Activated CD8-positive, alpha-beta memory T cell treated with anti-CD3 and anti-CD28 coated beads, Interleukin-2, amount 10 ng/mL, durations not matched to agents 7 days and 5 days (primary cell): ENCODE measurements around the gene CORIN. TPM values are rescaled to one million over a fixed set of nuclear protein-coding genes. Genes with fewer than 3 reads are reported as not detected.

Experiments
- ATAC-seq: fragments of 150-1000 bp; cut with Tn5 transposase; one replicate; pipeline ENCODE4 v1.10.0; 2021; ENCODE audit warnings: moderate library complexity
- CTCF ChIA-PET: fragments of 350-600 bp; sonication (Branson Sonifier 250); formaldehyde crosslinking; loops from one replicate; lab custom pipeline; 2021; ENCODE audit warnings: antibody characterized with exemption; lab: Charles Lee
- DNase-seq: peaks from one replicate; pipeline ENCODE4 v3.0.0-alpha.2; 2020
- H3K27ac Mint-ChIP-seq: one replicate; pipeline ENCODE4 v1.8.0; 2021; ENCODE audit warnings: mild to moderate bottlenecking, mixed read lengths
- H3K27me3 Mint-ChIP-seq: one replicate; pipeline ENCODE4 v1.8.0; 2021; ENCODE audit warnings: mixed read lengths
- H3K36me3 Mint-ChIP-seq: one replicate; pipeline ENCODE4 v1.8.0; 2021; ENCODE audit warnings: mild to moderate bottlenecking, mixed read lengths
- H3K4me1 Mint-ChIP-seq: one replicate; pipeline ENCODE4 v1.8.0; 2021; ENCODE audit warnings: mixed read lengths
- H3K4me3 Mint-ChIP-seq: one replicate; pipeline ENCODE4 v1.8.0; 2021; ENCODE audit warnings: mild to moderate bottlenecking, moderate library complexity, mixed read lengths
- H3K9me3 Mint-ChIP-seq: one replicate; pipeline ENCODE4 v1.8.0; 2022; ENCODE audit warnings: low read depth, mixed read lengths
- total RNA-seq, 2 experiments: library from RNA; stranded (reverse); gene quantifications; one replicate each; pipeline ENCODE4 v1.2.3, GENCODE V29; 2021

The CORIN gene
- total RNA-seq, 2 experiments from 2014 or later = not detected

- Mint-ChIP-seq H3K27ac (no peak overlapping the region), H3K4me3 (no peak overlapping the region), H3K27me3 (peaks cover 14% of the 10 kb centered on the region), H3K4me1 (no peaks in the 10 kb centered on the region), H3K36me3 (no peaks in the 10 kb centered on the region), H3K9me3 (no peaks in the 10 kb centered on the region)
- DNase-seq (no peak), ATAC-seq (no peak)
- CTCF ChIA-PET = no interaction called here
Measured at GRCh38 chr4:47647029-47647428, 190.8 kb downstream of the CORIN start.

GRCh38 chr4:47646372-47646771 is 191.5 kb downstream of the CORIN start:
- CTCF ChIA-PET = no interaction called here
- Mint-ChIP-seq H3K27ac (no peak overlapping the region), H3K4me1 (no peaks in the 10 kb centered on the region), H3K27me3 (peaks cover 18% of the 10 kb centered on the region), H3K4me3 (no peak overlapping the region), H3K9me3 (no peaks in the 10 kb centered on the region), H3K36me3 (no peaks in the 10 kb centered on the region)
- DNase-seq (no peak), ATAC-seq (no peak)

DNA sequence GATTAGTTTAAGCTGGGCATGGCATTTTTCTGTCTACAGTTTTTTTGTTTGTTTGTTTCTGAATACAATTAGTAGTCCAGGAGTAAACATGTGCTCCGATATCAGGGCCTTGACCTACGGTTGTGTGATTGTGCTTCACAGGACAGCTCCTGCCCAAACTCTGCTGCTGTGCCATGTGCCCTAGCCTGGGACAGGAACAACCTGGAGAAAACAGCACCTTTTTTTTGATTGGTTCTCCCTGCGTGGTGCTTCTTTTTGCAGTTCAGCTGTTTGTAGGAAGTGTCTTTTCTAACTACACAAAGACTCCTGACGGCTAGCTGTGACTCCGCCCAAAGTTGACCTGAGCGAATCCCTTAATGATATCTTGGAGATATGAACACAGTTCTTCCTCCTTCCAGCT is 194.0 kb downstream of the CORIN start:
- no peaks in the 10 kb centered on the region for H3K9me3 Mint-ChIP-seq
- peaks cover 3% of the 10 kb centered on the region for H3K4me1 Mint-ChIP-seq
- no peak overlapping the region for H3K27ac Mint-ChIP-seq
- no peak overlapping the region for H3K4me3 Mint-ChIP-seq
- CTCF ChIA-PET = no interaction called here
- H3K27me3 Mint-ChIP-seq = peaks cover 6% of the 10 kb centered on the region
- DNase-seq = no peak
- no peak for ATAC-seq
- H3K36me3 Mint-ChIP-seq = no peaks in the 10 kb centered on the region

- H3K36me3 Mint-ChIP-seq = no peaks in the 10 kb centered on the region
- CTCF ChIA-PET = no interaction called here
- DNase-seq (no peak), ATAC-seq (no peak)
- H3K9me3 Mint-ChIP-seq = no peaks in the 10 kb centered on the region
- no peak overlapping the region for H3K4me3 Mint-ChIP-seq
- H3K27ac Mint-ChIP-seq = no peak overlapping the region
- peaks cover 6% of the 10 kb centered on the region for H3K27me3 Mint-ChIP-seq
- H3K4me1 Mint-ChIP-seq = peaks cover 3% of the 10 kb centered on the region
Measured at GRCh38 chr4:47642985-47643760, 194.7 kb downstream of the CORIN start.

DNA sequence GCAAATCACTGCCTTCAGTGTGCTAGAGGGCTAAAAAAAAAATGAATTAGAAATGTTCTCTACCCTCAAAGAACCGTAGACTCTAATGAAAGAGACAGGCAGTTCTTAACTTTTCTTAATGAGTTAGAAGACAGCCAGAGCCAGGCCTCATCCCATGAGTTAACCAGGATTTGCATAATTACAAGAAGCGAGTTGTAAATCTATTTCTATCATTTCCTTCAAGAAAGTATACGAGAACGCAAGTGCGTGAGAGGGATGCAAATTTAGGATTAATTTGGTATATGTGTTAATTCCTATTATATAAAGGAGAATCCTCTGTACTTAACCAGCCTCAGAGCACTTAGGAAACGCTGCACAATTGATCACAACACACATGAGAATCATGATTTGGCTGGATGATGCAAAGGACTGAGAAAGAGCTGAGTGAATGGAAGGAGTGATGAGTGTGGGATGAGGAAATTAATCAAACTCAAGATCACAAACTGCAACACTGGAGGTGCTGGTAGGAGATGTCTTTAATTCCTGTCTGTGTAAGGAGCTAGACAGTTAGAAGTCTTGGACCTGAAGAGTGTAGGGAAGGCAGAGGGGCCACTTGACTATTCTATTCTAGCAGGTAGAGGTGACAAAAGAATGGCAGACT is 195.6 kb downstream of the CORIN start:
- no peaks in the 10 kb centered on the region for H3K36me3 Mint-ChIP-seq
- no peak overlapping the region for H3K4me3 Mint-ChIP-seq
- H3K27me3 Mint-ChIP-seq = peaks cover 6% of the 10 kb centered on the region
- CTCF ChIA-PET = no interaction called here
- DNase-seq = no peak
- no peak overlapping the region for H3K27ac Mint-ChIP-seq
- H3K4me1 Mint-ChIP-seq = peaks cover 3% of the 10 kb centered on the region
- ATAC-seq = no peak
- H3K9me3 Mint-ChIP-seq = no peaks in the 10 kb centered on the region

- H3K27me3 Mint-ChIP-seq = peaks cover 6% of the 10 kb centered on the region
- ATAC-seq = no peak
- H3K4me1 Mint-ChIP-seq = peaks cover 3% of the 10 kb centered on the region
- H3K27ac Mint-ChIP-seq = no peak overlapping the region
- no peaks in the 10 kb centered on the region for H3K9me3 Mint-ChIP-seq
- no peak overlapping the region for H3K4me3 Mint-ChIP-seq
- CTCF ChIA-PET = no interaction called here
- no peak for DNase-seq
- no peaks in the 10 kb centered on the region for H3K36me3 Mint-ChIP-seq
Measured at GRCh38 chr4:47641755-47642154, 196.1 kb downstream of the CORIN start.

- no peak for ATAC-seq
- no peak overlapping the region for H3K4me3 Mint-ChIP-seq
- CTCF ChIA-PET = no interaction called here
- H3K4me1 Mint-ChIP-seq = peaks cover 3% of the 10 kb centered on the region
- H3K27me3 Mint-ChIP-seq = peaks cover 8% of the 10 kb centered on the region
- H3K9me3 Mint-ChIP-seq = no peaks in the 10 kb centered on the region
- DNase-seq = no peak
- no peaks in the 10 kb centered on the region for H3K36me3 Mint-ChIP-seq
- H3K27ac Mint-ChIP-seq = no peak overlapping the region
Measured at GRCh38 chr4:47640911-47641310, 197.0 kb downstream of the CORIN start.

- DNase-seq = no peak
- Mint-ChIP-seq H3K4me3 (no peak overlapping the region), H3K4me1 (peaks cover 3% of the 10 kb centered on the region), H3K27ac (no peak overlapping the region), H3K36me3 (no peaks in the 10 kb centered on the region), H3K9me3 (no peaks in the 10 kb centered on the region), H3K27me3 (peaks cover 10% of the 10 kb centered on the region)
- CTCF ChIA-PET = no interaction called here
- no peak for ATAC-seq
Measured at GRCh38 chr4:47639531-47639930, 198.3 kb downstream of the CORIN start.

- H3K4me1 Mint-ChIP-seq = no peaks in the 10 kb centered on the region
- no peak overlapping the region for H3K27ac Mint-ChIP-seq
- H3K36me3 Mint-ChIP-seq = no peaks in the 10 kb centered on the region
- CTCF ChIA-PET = no interaction called here
- H3K27me3 Mint-ChIP-seq = peaks cover 6% of the 10 kb centered on the region
- no peaks in the 10 kb centered on the region for H3K9me3 Mint-ChIP-seq
- DNase-seq (no peak), ATAC-seq (no peak)
- no peak overlapping the region for H3K4me3 Mint-ChIP-seq
Measured at GRCh38 chr4:47631161-47631560, 206.7 kb downstream of the CORIN start.

GRCh38 chr4:47624031-47624441 is 213.8 kb downstream of the CORIN start:
- peaks cover 2% of the 10 kb centered on the region for H3K27me3 Mint-ChIP-seq
- H3K4me1 Mint-ChIP-seq = no peaks in the 10 kb centered on the region
- ATAC-seq (no peak), DNase-seq (no peak)
- no peak overlapping the region for H3K27ac Mint-ChIP-seq
- no peaks in the 10 kb centered on the region for H3K36me3 Mint-ChIP-seq
- no peaks in the 10 kb centered on the region for H3K9me3 Mint-ChIP-seq
- no peak overlapping the region for H3K4me3 Mint-ChIP-seq
- CTCF ChIA-PET = no interaction called here

- Mint-ChIP-seq H3K9me3 (no peaks in the 10 kb centered on the region), H3K4me3 (no peak overlapping the region), H3K27me3 (peaks cover 2% of the 10 kb centered on the region), H3K4me1 (no peaks in the 10 kb centered on the region), H3K36me3 (no peaks in the 10 kb centered on the region), H3K27ac (no peak overlapping the region)
- no peak for DNase-seq
- ATAC-seq = no peak
- CTCF ChIA-PET = interaction anchor here (1.3 kb wide), 1 partner anchor 158 kb away, joined by 3 read pairs; the partner anchor contains the start of gene COMMD8
Measured at GRCh38 chr4:47621181-47621580, 216.7 kb downstream of the CORIN start.

GRCh38 chr4:47619691-47620090 is 218.2 kb downstream of the CORIN start:
- no peaks in the 10 kb centered on the region for H3K9me3 Mint-ChIP-seq
- DNase-seq = no peak
- CTCF ChIA-PET = no interaction called here
- no peak overlapping the region for H3K27ac Mint-ChIP-seq
- no peak overlapping the region for H3K4me3 Mint-ChIP-seq
- H3K27me3 Mint-ChIP-seq = no peaks in the 10 kb centered on the region
- H3K4me1 Mint-ChIP-seq = no peaks in the 10 kb centered on the region
- H3K36me3 Mint-ChIP-seq = no peaks in the 10 kb centered on the region
- no peak for ATAC-seq

- H3K9me3 Mint-ChIP-seq = peaks cover 3% of the 10 kb centered on the region
- CTCF ChIA-PET = no interaction called here
- no peaks in the 10 kb centered on the region for H3K36me3 Mint-ChIP-seq
- no peaks in the 10 kb centered on the region for H3K4me1 Mint-ChIP-seq
- H3K27me3 Mint-ChIP-seq = no peaks in the 10 kb centered on the region
- no peak overlapping the region for H3K4me3 Mint-ChIP-seq
- ATAC-seq (no peak), DNase-seq (no peak)
- H3K27ac Mint-ChIP-seq = no peak overlapping the region
Measured at GRCh38 chr4:47617607-47618006, 220.3 kb downstream of the CORIN start.

GRCh38 chr4:47615385-47615784 is 222.5 kb downstream of the CORIN start:
- Mint-ChIP-seq H3K36me3 (no peaks in the 10 kb centered on the region), H3K27me3 (peaks cover 3% of the 10 kb centered on the region), H3K9me3 (peaks cover 4% of the 10 kb centered on the region), H3K4me1 (no peaks in the 10 kb centered on the region), H3K4me3 (no peak overlapping the region), H3K27ac (no peak overlapping the region)
- CTCF ChIA-PET = no interaction called here
- DNase-seq (no peak), ATAC-seq (no peak)
